OCI-LY7 (cell line): ENCODE data around the gene SH3TC1.

Experiments used
- CTCF ChIP-seq: fragments of 200-600 bp; sonication (generic); conservative IDR thresholded peaks from 2 replicates; pipeline ENCODE4 v1.5.1; 2014; ENCODE audit warnings: mild to moderate bottlenecking, antibody characterized with exemption, low read length, moderate library complexity, mixed read lengths
- EZH2phosphoT487 ChIP-seq: fragments of 200-600 bp; sonication (generic); IDR thresholded peaks from 2 replicates; pipeline ENCODE4 v1.6.1; 2018; ENCODE audit warnings: low read depth, borderline replicate concordance, mild to moderate bottlenecking, mixed run types, antibody characterized with exemption, low read length, moderate library complexity, mixed read lengths

GRCh38 chr4:8266088-8266487, 67.0 kb downstream of the SH3TC1 start:
- TF ChIP-seq CTCF, result no peak
- TF ChIP-seq EZH2phosphoT487, result no peak
